HG03064 (cell line): ENCODE measurements around the gene POPDC3.
"Not testable (repeated sequence)": the region's sequence is repeated elsewhere in the genome, so short reads cannot be mapped to it uniquely, and the experiment has no call there.

Source experiments
- ATAC-seq: cut with Tn5 transposase; IDR thresholded peaks from one replicate; pipeline ENCODE4 v1.9.1; 2021; ENCODE audit warnings: low read depth; ENCODE audit not compliant: unreplicated experiment

POPDC3 gene

GRCh38 chr6:105179244-105180065 lies at the start of gene POPDC3:
Gene POPDC3, minus strand, starts transcription at chr6:105180014. Its CDS starts 18,105 bp downstream, at chr6:105161909.
- ATAC-seq, result no peak

GRCh38 chr6:105227295-105227767 lies 47.5 kb upstream of the POPDC3 start:
- ATAC-seq, result no peak

DNA sequence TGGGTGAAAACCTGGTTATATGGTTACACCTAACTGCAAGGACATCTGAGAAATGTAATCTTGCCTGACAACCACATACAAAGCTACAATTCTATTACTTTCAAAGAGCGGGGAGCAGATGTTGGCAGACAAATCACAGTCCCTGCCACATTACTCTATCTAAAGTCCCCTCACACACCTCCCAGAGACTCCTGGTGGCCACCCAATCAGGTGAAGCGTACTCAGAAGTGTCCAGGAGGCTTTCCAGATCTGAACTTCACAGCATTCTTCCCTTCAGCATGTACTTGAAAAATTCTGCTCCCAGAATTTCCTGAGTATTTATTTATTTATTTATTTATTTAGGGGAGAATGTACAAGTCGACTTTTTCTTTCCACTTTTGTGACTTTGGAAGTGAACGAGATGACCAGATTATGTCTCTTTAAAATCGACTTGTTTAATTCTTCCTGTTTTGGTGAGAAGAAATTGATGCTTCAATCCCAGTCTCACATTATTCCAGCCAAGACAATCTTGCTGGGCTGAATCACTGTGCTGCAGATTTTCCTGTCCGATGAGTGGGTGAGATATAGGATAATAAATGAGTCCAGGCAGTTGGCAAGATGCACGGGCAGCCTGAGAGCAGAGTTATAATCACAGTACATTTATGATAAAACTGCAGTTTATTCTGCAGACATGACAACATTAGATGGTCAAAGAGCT lies 46.9 kb upstream of the POPDC3 start:
- ATAC-seq, result no peak

DNA sequence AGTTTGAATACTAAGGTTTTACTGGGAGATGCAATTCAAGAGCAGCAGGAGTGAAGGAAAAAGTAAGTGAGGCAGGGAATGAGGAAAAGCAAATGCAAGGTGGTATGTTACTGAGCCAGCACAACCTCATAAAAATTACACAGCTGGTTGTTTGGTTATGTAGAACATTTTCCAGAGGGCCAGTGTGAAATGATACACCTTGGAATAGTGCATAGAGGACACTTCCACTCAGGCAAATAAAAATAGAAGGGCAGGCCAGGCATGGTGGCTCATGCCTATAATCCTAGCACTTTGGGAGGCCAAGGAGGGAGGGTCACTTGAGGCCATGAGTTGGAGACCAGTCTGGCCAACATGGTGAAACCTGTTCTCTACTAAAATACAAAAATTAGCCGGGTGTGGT lies 43.4 kb upstream of the POPDC3 start:
- no peak for ATAC-seq

GRCh38 chr6:105221219-105221618 lies 41.4 kb upstream of the POPDC3 start:
- ATAC-seq, result not testable (repeated sequence)

- ATAC-seq, result no peak
Measured at GRCh38 chr6:105220186-105220585, 40.4 kb upstream of the POPDC3 start.

- not testable (repeated sequence) for ATAC-seq
Measured at GRCh38 chr6:105219218-105219617, 39.4 kb upstream of the POPDC3 start.

GRCh38 chr6:105215506-105215905 lies 35.7 kb upstream of the POPDC3 start:
- ATAC-seq, result no peak

GRCh38 chr6:105214668-105215067 lies 34.9 kb upstream of the POPDC3 start:
- no peak for ATAC-seq

DNA sequence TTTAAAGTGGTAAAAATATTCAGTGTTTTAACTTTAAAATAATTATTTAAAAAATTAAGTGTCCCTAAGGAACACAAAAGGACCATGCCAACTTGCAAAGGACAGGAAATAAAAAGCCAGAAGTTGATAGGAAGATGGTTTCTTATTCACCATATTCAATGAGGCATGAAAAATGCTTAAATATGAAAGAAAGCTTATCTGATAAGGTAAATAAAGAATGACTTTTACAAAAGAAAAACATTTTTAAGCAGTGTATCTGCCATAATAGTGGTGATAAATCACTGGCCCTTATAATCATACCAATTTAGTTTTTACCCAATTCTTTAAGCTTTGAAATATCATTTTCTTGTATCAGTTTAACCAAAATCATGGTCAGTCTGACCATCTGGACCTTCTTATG lies 33.5 kb upstream of the POPDC3 start:
- no peak for ATAC-seq

DNA sequence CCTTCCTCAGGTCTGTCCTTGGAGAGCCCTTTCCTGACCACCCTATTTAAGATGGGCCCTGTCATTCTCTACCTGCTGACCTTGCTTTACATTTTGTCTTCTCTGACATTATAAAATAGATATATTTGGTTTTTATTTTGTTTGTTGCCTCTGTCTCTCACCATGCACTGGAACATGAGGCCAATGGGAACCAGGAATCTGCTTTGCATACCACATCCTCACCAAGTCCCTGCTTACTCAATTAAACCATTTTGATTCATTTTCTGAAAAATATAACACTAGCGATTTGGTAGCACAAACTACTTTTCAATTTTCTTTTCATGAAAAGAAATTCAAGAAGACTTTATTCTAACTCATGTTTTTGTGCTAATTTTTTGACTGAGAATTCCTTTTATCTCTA lies 32.8 kb upstream of the POPDC3 start:
- peak; percentile 65 for ATAC-seq

- ATAC-seq, result no peak
Measured at GRCh38 chr6:105211831-105212230, 32.0 kb upstream of the POPDC3 start.

DNA sequence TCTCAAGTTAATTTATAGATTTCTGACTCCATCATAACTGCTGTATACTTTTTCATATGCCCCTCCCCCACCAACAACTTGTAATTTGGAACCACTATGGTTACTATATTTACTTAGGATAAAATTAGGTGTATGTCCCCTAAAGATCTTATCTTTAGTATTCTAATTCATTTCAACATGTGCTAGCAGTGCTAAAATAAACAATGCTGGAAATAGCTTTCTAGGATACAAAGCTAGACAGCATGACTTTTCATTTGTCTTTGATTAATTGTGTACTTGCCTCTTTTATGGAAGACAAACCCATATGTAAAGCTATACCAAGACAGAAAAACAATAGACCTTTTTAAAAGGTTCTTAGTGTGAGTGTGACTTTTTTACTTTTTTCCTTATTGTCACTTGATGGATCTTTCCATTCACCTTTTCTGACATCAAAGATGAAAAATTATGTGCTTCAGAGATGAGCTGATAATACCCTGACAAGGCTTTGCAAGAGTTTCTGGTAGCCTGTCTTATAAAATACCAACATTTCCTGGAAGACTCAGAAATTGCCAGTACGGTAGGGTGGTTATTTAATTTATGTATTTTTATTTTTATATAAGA lies 31.2 kb upstream of the POPDC3 start:
- ATAC-seq, result no peak

DNA sequence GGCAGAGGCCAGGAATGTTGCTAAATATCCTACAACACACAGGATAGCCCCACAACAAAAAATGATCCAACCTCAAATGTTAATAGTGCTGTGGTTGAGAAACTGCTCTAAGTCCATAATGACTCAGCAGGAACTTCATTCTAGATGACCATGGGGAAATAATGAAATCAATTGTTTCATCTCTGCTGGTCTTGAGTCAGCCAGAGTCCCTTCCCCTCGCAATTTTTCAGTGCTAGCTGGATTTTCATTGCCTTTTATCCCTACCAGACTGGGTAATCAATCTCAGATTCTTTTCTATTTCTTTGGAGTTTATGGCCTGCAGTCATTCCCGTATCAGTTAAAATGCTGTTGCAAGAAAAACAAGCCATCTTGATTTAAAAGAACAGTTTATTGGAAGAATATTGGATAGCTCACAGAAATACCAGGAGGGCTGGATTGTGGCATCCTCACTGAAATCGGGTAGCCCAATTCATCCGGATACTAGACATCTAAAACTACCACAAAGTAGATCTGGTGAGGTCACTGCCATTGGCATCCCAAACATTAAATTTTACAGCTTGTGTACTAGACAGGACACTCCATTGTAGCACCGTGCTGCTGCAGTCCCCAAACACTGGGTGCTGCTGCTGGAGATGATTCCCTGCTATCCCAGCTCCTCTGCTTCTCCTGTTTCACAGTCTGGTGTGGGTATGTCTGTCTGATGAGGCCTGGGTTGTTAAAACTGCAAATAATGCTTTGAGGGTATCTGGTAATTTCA lies 30.3 kb upstream of the POPDC3 start:
- ATAC-seq, result no peak

- ATAC-seq, result no peak
Measured at GRCh38 chr6:105207524-105208269, 27.9 kb upstream of the POPDC3 start.

GRCh38 chr6:105204768-105205167 lies 25.0 kb upstream of the POPDC3 start:
- no peak for ATAC-seq

- ATAC-seq, result no peak
Measured at GRCh38 chr6:105204331-105204730, 24.5 kb upstream of the POPDC3 start.

- ATAC-seq, result no peak
Measured at GRCh38 chr6:105202486-105202885, 22.7 kb upstream of the POPDC3 start.

DNA sequence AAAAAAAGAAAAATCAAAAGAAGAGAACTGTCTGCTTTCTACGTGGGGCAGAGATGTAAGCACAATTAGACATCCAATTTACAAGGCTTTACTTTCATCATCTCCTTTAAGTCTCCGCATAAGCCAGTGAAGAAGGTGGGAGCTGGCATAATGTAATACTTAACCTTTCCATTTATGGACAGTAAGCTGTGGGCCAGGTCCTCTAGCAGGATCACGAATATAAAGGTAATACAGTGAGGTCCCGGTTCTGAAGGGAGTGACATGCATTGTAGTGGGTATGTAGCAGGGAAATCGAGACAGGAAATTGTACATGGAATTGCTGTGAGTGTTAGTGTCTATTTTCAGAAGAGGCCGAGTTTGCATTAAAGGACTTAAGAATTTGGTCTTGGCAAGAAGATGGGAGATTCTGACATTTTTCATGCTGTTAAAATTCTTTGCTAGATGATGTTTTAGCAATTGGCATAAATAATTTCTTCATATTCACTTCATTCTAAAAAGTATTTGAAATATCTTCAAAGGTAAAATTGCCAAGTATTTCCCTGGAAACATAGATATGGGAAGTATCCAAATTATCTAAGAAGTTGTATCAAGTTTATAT lies 20.4 kb upstream of the POPDC3 start:
- no peak for ATAC-seq

DNA sequence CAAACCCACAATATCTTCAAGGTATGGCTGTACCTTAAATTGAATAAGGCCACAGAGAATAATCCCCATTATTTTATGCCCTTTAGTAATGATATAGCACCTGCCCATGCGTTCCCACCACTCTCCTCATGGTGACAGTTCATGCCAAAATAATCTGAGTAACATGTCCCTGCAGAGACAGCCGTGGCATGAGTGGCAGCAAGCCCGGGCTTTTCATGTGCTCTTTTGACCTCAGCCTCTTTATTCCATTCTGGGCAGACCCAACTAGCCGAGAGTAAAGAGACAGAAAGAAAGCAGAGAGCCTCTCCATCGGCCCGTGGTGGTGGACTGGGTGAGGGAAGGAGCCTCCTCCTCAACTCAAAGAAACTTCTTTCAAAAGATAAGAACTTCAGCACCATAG lies 19.9 kb upstream of the POPDC3 start:
- ATAC-seq, result no peak
